CD4-positive, alpha-beta T cell treated with Interleukin-2 at 100 ng/mL for 4 hours (primary cell): Measurements from ENCODE around the gene DHX58.
A peak's percentile ranks its signal among the peaks of the same experiment; 100 is the strongest.

Experiments used
- DNase-seq: peaks from one replicate; pipeline ENCODE4 v3.0.0-alpha.2; 2020; ENCODE audit warnings: low spot score

The DHX58 gene

DNA sequence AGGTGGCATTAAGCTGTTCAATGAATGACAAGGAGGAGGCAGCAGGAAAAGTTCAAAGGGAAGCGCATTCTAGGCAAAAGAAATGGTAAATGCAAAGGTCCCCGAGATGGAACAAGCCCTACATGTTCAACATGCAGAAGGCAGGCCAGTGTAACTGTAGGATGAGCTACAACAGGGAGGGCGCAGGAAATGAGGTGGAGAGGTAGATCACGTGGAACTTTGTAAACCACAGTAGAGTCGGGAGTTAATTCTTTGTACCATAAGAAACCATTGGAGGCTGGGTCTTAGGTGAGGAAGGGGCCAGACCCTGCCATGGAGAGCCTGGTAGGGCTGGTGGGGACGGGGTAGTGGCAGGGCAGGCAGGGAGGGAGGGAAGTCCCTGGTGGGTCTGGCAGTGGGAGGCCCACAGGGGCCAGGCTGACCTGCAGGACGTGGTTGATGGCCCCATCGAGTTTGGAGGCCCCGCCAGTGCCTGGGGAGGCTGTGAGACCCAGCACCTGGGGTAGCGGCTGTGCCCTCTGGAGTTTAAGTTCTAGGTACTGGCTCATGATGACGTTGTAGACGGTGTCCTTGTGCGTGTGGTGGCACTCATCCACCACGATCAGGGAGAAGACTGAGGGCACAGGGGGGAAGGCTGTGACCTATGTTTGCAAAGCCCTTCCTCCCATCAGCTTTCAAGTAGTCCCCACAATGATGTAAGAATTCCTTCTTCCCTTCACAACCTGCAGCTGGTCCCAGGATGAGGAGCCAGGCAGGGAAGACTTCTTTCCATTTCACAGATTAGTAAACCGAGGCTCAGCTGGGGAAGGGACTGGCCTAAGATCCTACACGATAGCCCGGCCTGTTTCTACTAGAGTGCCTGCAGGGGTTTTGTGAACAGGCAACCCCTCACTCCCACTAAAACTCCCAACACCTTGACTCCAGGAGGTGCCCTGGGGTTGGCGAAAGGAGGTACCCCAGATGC is 1.9 kb downstream of the DHX58 start:
- no peak for DNase-seq

DNA sequence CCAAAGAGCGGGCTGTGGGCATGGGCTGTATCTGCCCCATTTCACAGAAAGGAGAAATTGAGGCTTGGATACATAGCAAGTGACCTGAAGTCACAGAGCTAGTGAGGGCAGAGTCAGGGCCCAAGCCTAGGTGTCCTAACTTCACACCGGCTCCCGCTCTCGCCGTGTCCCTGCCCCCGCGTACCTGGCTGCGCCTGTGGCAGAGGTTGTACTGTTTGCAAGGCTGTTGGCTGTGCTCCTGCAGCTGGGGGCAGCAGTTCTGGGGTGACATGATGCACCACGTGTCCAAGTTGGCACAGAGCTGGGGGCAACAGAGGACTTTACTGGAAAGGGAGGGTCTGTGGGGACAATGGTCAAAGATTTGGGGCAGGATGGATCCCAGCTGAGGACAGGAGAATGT is 3.4 kb downstream of the DHX58 start:
- DNase-seq: no peak

DNA sequence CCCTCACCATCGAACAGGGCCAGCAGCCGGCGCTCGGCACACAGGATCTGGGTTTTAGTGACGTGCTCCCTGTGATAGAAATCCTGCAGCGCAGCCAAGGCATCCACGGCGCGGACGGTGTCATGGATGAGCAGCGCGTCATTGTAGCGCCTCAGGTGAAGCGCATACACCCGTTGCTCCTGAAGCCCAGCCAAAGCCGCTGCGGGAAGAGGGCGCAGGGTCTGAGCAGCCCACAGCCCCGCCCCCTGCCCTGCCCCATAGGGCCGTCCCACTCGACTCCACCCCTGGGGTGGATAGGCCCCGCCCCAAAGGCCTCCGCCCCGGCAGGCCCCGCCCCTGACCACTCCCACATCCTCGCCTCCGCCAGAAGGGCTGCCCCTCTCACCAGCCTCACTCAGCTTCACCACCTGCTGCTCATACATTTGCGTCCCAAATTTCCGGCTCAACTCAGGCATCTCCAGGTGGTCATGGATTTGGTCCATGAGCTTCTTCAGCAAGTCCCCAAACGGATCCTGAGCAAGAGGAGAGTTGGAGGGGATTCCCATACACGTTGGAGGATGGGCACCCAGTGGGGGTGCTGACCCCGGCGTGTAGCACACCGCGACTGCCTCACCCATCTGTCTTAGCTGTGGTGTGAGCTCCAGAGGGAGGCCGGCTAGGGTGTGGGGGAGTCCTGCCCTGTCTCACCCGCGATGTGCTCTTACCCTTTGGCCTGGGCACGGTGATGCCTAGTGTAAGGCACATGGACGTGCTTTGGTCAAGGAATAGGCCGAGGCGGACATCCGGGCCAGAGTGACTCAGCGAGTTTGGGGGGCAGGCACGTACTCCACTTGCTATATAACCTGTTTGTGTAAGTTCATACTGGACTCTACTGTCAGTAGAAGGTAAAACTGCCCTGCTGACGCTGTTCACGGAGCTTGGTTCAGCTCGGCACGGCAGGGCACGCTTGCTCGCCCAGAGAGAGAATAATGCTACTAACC is 4.6 kb downstream of the DHX58 start:
- DNase-seq: peak; percentile 88

DNA sequence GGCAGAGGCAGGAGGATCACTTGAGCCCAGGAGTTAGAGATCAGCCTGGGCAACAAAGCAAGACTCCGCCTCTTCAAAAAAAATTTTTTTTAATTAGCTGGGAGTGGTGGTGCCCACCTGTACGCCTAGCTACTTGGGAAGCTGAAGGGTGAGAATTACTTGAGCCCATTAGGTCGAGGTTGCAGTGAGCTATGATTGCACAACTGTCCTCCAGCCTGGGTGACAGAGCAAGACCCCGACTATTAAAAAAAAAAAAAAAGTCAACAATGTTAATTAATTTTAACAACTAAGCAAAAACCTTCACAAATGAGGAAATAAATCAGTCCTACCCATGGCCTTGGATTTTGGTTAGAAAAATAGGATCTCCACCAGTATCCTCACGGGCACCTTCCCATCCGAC is 5.4 kb downstream of the DHX58 start:
- no peak for DNase-seq

DNA sequence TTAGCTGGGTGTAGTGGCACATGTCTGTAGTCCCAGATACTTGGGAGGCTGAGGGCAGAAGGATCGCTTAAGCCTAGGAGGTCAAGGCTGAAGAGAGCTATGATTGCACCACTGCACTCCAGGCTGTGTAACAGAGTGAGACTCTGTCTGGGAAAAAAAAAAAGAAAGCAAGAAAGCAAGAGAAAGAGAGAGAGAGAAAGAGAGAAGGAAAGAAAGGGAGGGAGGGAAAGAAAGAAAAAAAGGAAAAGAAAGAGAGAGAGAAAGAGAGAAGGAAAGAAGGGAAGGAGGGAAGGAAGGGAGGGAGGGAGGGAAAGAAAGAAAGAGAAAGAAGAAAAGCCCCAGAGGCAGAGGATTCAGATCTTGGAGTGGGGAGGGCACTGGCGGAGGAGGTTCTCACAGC is 6.5 kb downstream of the DHX58 start:
- no peak for DNase-seq

DNA sequence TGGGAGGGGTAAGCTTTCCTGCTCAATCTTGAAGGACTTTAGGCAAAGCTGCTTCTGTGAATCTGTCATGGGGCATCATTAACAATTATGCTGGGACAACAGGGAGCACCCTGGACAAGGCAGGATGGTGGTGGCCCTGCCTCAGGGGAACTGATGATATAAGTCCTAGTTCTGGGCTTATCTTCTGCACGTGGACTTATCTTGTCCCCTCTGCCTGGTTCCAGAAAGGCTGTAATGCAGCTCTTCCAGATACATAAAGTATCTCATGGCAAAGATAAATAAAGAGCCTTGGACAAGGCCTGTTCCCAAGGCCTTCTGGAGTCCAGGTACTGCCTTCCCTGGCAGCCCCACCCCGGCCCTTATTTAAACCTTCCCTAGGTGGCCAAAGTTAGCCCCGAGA is 8.2 kb downstream of the DHX58 start:
- DNase-seq: no peak

DNA sequence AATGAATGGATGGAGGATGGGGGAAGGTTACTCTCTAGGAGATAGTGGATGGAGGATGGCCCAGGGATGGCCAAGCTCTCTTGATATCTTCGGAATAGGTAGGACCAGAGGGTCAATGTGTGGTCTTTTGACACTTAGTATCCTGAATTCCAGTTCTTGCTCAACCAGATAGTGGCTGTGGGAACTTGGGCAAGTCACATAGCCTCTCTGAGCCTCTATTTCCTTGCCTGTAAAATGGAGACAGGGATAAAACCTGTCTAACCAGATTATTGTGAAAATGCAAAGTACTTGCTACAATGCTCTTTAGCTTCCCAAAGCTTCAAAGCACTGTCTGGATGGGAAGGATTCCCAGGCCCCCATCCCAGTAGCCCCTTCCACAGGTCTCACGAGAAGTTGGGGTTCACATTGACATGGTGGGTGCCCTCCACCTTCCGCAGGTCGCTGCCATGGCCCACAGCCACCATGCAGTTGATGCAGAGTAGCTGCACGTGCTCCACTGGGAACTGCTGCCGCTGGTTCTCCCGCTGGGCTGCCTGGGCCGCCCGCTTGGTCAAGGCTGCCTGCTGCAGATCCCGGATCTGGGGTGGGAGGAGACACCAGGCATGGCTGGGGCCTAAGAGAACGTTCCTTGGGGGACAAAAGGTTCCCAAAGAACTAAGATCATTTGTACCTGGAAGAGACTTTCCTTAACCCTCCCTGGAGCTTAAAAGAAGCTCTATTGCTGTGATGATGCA is 9.1 kb downstream of the DHX58 start:
- no peak for DNase-seq

DNA sequence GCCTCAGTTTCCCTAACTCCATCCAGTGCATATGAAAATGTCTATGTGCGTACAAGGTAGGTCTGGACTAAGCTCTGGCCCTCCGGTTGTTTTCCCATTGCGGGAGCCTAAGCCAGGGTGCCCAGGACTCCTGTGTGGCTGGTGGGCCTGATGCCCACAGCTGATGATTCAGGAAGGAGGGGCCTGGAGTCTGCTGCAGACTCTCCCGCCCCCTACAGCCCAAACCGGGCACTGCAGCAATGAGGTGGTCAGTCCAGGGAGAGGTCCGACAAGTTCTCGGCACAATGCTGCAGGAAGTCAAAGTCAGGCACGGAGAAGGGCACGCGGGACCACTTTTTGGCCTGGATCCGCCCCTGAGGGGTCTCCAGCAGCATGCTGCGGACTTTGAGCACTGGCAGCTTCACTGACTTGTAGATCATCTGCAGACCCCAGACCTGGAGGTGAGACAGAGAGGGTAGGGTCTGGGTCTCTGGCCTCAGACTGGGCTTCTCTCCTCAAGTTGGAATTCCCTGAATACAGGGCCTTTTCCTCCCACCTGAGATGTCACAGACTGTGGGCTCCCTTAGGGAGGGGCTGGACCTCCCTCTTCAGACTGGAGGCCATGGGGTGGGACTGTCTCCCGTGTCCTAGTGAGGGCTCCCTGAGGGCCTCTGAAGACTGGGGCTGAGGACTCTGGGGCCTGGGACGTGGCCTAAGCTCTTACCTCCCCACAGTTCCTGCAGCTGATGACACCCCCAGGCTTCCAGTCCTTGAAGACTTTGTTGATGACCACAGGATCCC is 10.8 kb downstream of the DHX58 start:
- peak; percentile 62 for DNase-seq

DNA sequence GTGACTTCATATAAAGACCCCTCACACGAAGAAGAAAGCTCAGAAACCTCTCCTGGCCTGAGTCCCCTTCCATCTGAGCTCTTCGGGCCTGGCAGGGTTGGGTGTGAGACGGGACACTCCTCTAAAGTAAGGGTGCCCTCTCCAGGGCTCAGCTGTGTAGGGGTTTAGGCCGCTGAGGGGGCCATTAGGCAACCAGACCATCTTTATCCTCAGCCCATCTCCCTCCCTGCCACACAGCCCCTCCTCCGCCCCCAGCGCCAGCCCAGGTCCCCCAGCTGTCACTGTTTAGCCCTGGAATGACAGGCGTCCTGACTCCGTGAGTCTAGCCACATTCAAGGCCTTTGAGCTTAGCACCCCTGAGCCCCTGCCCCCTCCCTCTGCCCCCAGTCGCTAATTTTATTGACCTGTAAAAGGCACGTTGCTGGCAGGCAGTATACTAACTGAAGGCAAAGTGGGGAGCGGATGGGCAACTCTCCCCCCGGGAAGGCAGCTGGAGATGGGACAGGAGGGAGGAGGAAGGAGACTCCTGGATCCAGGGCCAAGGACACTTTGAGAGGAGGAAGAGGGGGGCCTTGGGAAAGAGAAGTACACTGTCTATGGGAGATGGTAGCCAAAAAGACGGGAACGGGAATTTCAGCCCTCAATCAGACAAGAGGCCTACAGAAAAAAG is 13.6 kb downstream of the DHX58 start:
- DNase-seq: no peak

DNA sequence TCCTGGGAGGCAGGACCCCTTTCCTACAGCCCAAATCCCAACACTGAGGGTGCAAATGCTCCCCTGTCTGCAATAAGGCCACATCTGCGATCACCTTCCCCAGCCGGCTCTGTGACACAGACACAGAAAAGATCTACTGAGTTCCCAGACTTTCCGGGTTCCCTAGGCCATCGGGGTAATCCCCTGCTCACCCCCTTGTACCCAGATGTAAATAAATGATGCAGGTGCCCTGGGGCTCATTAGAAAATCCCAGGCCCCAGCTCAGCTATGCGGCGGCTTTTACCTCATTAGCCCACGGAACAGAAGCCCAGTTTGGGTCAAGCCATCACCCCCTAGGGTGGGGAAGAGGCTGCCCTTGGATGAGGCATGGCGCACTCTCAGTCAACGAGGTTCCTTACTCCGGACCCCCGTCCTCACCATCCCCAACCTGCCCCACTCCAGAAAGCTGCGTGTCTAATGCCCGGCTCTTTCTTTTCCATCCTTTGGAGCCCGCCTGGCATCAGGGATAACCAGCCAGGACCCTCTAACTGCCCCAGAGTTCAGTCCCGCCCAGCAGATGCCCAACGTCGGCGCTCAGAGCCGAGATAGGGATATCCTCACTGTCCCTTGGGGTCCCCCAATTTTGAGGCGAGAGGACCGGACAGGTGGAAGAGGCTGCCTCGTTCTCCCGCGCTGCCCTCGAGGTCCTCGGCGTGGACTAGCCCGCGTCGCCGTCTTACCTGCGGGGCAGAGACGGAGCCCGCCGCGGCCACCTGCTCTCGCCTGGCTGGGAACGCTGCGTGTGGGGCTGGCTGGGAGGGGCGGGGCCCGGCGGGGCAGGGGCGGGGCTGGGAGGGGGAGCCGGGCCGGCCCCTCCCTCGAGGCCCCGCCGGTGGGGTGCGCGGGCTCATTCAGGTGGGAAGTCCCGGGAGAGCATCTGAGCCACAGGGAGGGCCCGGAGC is 14.6 kb downstream of the DHX58 start, which contains the start of gene ZNF385C:
Gene ZNF385C (minus strand): TSS at position 783 of the 941 bp plus-strand sequence. CDS start 35,417 bp downstream, outside the sequence.
- DNase-seq: peak; percentile 26

DNA sequence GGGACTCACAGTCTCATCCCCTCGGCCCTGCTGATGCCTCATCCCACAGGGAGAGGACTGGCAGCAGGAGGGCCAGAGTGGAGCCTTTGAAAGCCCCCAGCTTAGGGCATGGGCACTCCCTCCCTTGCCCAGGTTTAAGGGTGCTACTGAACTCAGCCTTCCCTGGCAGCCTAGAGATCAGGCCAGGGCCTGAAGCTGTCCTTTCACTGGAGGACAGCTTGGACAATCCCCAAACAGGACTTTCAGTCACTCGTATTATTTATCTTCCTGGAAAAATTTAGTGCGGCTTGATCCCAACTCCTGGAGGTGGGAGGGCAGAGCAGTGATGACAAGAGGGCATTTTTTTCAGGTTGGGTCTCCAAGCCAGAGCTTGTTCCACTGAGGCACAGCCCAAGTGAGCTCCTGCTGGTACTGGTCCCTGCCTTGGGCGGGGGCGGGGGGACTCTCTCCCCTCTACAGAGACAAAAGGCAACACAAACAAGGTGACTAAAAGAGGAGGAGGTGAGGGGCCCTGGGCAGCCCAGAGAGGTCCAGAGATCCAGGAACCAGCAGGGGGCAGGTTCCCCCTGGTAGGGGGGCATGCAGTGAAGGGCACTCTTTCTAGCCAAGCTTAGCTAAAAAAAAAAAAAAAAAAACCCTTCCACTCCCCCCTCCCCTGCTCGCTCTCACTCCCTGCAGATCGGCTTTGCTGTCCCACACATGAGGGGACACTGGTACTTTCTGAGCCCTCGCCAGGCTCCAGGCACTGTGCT is 16.0 kb downstream of the DHX58 start:
- no peak for DNase-seq

DNA sequence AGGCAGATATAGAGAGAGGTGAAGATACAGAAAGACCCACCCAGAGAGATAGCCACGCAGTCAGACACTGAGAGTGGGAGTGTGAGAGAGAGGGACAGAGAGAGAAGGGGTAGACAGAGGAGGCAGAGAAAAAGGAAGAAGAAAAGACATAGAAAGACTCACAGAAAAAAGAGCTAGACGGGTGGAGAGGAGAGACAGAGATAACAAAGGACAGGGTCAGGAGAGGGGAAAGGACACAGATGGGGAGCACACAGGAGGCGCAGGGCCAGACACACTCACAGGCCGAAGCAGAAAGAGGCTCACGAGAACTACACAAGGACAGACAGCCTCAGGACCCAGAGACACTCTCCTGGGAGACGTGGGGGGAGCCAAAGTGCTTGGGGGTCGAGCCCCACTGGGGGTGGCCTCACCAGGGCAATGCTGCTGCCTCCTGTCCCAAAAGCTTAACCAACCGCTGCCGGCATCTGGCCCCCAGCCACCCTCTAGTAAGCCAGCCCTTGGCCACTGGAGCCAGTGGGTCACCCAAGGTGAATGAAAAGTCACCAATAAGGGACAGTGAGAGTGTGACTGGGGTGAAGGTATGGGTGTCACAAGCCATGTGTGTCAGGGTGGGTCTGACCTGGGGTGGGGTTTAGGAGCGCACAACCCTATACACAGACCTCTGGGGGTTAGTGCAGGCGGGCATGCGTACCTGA is 18.0 kb downstream of the DHX58 start:
- no peak for DNase-seq

DNA sequence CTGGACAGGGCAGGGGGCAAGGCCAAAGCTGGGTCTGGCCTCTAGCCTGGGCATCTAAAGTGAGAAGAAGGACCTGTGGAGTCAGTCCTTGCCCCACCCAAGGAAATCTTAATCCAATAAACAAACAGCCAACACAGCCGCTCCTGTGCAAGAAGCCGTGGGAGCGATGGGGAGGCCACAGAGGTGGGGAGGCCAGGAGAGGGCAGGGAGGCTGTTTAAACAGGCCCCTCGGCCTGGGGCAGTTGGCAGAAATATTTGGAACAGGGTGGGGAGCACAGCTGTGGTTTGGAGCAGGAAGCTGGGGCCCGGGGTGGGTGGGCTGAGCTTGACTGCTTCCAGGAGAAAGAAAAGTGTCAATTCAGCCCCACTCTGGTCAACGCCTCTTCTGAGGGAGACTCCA is 19.6 kb downstream of the DHX58 start:
- no peak for DNase-seq

DNA sequence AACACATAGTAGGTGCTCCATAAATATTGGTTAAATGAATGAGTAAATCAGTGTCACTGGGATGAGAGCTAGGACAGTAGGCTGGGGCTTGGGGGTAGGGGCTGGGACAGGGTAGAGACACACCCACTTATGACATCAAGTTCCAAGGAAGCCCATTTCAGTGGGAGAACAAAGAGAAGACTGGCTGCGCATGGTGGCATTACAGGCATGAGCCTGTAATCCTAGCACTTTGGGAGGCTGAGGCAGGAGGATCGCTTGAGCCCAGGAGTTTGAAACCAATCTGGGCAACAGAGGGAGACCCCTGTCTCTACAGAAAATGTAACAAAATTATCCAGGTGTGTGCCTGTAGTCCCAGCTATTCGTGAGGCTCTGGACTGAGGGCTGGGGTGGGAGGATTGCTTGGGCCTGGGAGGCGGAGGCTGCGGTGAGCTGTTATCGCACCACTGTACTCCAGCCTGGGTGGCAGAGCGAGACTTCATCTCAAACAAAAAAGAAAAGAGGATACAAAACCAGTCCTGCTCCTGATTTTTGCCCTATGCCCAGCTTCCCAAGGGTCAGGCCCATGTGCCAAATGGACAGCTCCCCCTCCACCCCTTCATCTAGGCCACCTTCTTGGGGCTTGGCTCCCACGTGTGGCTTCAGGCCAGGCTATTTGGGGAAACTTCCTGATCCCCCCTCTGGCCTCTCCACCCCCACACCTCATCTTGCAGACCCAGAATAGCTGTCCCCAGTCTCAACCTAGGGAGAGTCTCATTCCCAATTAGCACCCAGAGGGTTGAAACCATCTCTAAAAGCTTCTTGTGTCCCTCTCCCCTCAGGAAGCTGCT is 21.3 kb downstream of the DHX58 start:
- no peak for DNase-seq

DNA sequence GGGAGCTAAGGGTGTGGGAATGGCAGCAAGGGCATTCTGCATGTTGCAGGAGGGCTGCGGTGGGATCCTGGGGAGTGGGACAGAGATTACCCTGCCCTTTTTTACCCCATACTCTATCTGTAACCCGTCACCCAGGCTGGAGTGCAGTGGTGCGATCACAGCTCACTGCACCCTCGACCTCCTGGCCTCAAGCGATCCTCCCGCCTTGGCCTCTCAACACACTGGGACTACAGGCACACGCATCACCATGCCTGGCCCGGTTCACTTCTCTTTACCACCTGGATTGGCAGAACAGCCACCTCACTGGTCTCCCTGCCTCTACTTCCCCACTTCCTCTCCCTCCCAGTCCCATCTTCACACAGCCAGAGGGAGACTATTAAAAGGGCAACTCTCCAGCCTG is 23.8 kb downstream of the DHX58 start:
- no peak for DNase-seq

DNA sequence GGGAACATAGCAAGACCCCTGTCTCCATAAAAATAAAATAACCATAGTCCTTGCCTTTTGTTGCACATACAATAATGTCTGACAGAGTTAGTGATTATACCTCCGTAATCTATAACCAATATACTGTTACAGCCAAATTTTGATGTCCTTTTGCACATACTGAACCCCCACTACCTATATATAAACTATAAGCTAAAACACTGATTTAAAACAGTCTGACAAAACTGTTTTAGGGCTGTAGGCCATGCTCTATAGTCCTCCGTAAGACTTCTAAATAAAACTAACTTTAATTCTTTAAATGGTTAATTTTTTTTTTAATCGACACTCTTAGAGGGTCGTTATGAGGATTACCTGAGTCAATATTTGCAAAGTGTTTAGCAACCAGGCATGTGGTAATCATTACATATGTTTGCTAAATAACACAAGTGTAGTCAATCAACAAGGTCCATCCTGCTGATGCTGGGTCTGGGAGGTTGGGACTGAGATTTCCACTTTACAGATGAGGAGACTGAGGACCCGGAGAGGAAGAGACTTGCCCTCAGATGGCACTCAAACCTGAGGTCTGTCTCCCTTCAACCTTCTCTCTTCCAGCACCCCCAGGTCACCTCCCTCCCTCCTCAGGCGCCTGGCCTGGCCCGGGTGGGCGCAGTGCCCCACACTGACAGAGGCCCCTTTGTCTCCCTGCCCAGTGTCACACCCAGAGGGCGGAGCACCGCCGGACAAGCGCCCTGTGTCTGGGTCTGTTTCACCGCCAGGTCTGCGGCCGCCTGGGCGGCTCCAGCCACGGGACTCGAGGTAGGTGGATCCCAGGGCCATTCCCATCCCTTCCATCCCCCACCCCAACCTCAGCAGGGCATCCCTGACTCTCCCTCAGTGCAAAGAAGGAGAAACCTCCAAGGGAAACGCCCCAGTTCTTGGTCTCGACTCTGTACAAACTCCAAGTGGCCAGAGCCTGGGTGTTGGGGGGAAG is 24.5 kb downstream of the DHX58 start:
- DNase-seq: no peak
